ENCODE measurements around the gene SPRR3.

- TF ChIP-seq POLR2A (IDR thresholded peaks at IDR 0.05) = no peak
- TF ChIP-seq, protein P1, sequence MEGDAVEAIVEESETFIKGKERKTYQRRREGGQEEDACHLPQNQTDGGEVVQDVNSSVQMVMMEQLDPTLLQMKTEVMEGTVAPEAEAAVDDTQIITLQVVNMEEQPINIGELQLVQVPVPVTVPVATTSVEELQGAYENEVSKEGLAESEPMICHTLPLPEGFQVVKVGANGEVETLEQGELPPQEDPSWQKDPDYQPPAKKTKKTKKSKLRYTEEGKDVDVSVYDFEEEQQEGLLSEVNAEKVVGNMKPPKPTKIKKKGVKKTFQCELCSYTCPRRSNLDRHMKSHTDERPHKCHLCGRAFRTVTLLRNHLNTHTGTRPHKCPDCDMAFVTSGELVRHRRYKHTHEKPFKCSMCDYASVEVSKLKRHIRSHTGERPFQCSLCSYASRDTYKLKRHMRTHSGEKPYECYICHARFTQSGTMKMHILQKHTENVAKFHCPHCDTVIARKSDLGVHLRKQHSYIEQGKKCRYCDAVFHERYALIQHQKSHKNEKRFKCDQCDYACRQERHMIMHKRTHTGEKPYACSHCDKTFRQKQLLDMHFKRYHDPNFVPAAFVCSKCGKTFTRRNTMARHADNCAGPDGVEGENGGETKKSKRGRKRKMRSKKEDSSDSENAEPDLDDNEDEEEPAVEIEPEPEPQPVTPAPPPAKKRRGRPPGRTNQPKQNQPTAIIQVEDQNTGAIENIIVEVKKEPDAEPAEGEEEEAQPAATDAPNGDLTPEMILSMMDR (IDR thresholded peaks at IDR 0.05) = no peak
These were observed 18.3 kb upstream of the SPRR3 start for GRCh38 chr1:152983234-152983633.

All from esophagus squamous epithelium (tissue), 4 donors.